Dermis microvascular lymphatic vessel endothelial cell (primary cell): ENCODE results near the gene BRS3. TPM values are rescaled to one million over a fixed set of nuclear protein-coding genes. Genes with fewer than 3 reads are reported as not detected.
A peak's percentile ranks its signal among the peaks of the same experiment; 100 is the strongest.

Source experiments
- DNase-seq, 2 donors: peaks; one replicate each; pipeline versions ENCODE4 v3.0.0 to v3.0.0-alpha.2; 2010; ENCODE audit warnings: low read depth in 2 of 2
- total RNA-seq: library from RNA; depleted of rRNA; stranded (reverse); fragments of >200 nt; gene quantifications from 2 replicates; pipeline ENCODE4 v1.2.1, GENCODE V29; 2014

BRS3 gene
- total RNA-seq, 1 donor from 2014 or later = not detected

- DNase-seq = no peak
These were observed 7.3 kb downstream of the BRS3 start for GRCh38 chrX:136495043-136495442.

GRCh38 chrX:136496186-136496763, 8.5 kb downstream of the BRS3 start:
- DNase-seq = peak in 1 of 2 donors; percentile 2

- peak; percentile 48 to 81 for DNase-seq
These were observed 9.2 kb downstream of the BRS3 start for GRCh38 chrX:136496764-136497555.

GRCh38 chrX:136497556-136498052, 9.9 kb downstream of the BRS3 start, which contains the start of gene HTATSF1:
HTATSF1 (plus strand) TSS chrX:136497592; CDS start chrX:136497685, 93 bp downstream.
- no peak for DNase-seq

- DNase-seq = no peak
These were observed 31.3 kb downstream of the BRS3 start for GRCh38 chrX:136519069-136519468.

- DNase-seq = no peak
These were observed 36.0 kb downstream of the BRS3 start for GRCh38 chrX:136523770-136524169.

- DNase-seq = peak; percentile 10 to 36
These were observed 38.2 kb downstream of the BRS3 start for GRCh38 chrX:136525738-136526606.

- no peak for DNase-seq
These were observed 41.0 kb downstream of the BRS3 start for GRCh38 chrX:136528645-136529315.

- DNase-seq = no peak
These were observed 42.0 kb downstream of the BRS3 start for GRCh38 chrX:136529795-136530194.

GRCh38 chrX:136531951-136532350, 44.2 kb downstream of the BRS3 start, which contains the start of gene VGLL1:
VGLL1 (plus strand) TSS chrX:136532215; CDS start chrX:136536021, 3,806 bp downstream.
- no peak for DNase-seq

- no peak for DNase-seq
These were observed 46.4 kb downstream of the BRS3 start for GRCh38 chrX:136534131-136534530.

- DNase-seq = no peak
These were observed 51.1 kb downstream of the BRS3 start for GRCh38 chrX:136538811-136539210.

GRCh38 chrX:136540226-136540625, 52.5 kb downstream of the BRS3 start:
- no peak for DNase-seq

GRCh38 chrX:136541294-136541693, 53.5 kb downstream of the BRS3 start:
- DNase-seq = no peak

- no peak for DNase-seq
These were observed 54.5 kb downstream of the BRS3 start for GRCh38 chrX:136542281-136542680.

Other genes with a start within 250 kb of the BRS3 start
- 14.4 and 19.2 TPM in 2 replicates for gene MAP7D3, start 236.5 kb upstream of the BRS3 start, total RNA-seq
- under 0.01 TPM in 1 of 2 replicates, not detected in the other for gene ADGRG4, start 187.0 kb upstream of the BRS3 start, total RNA-seq
- 22.3 and 22.8 TPM in 2 replicates for gene HTATSF1, start 9.6 kb downstream of the BRS3 start, total RNA-seq
- gene VGLL1, start 44.3 kb downstream of the BRS3 start, total RNA-seq = not detected in 2 replicates
- gene CD40LG, start 160.2 kb downstream of the BRS3 start, total RNA-seq = not detected in 2 replicates